Neural crest cell (in vitro differentiated cells): ENCODE results near the gene DNASE1L3. TPM values are rescaled to one million over a fixed set of nuclear protein-coding genes. Genes with fewer than 3 reads are reported as not detected.

Experiments
- DNase-seq: peaks from one replicate; pipeline ENCODE4 v3.0.0; 2021; ENCODE audit warnings: low read depth, mixed read lengths, low spot score
- H3K27ac Mint-ChIP-seq: one replicate; pipeline ENCODE4 v1.8.0; 2021; ENCODE audit warnings: mild to moderate bottlenecking, mixed read lengths; ENCODE audit not compliant: unreplicated experiment
- H3K27me3 Mint-ChIP-seq: 2 replicates; pipeline ENCODE4 v1.8.0; 2021; ENCODE audit warnings: low read depth, mild to moderate bottlenecking, mixed read lengths
- H3K36me3 Mint-ChIP-seq: 2 replicates; pipeline ENCODE4 v1.8.0; 2021; ENCODE audit warnings: low read depth, mild to moderate bottlenecking, mixed read lengths
- H3K4me1 Mint-ChIP-seq: 2 replicates; pipeline ENCODE4 v1.8.0; 2021; ENCODE audit warnings: mixed read lengths
- H3K4me3 Mint-ChIP-seq: one replicate; pipeline ENCODE4 v1.8.0; 2021; ENCODE audit warnings: mild to moderate bottlenecking, mixed read lengths
- H3K9me3 Mint-ChIP-seq: 2 replicates; pipeline ENCODE4 v1.8.0; 2021; ENCODE audit warnings: mixed read lengths
- long read RNA-seq: library from polyadenylated mRNA; unstranded; transcript quantifications from one replicate; pipeline ENCODE4 v2.0.0, GENCODE V29; 2020
- total RNA-seq: library from RNA; stranded (reverse); gene quantifications from 2 replicates; pipeline ENCODE4 v1.2.1, GENCODE V29; 2021
- TF ChIP-seq, protein P1 (sequence below): fragments of 200-600 bp; sonication (generic); conservative IDR thresholded peaks from 2 replicates; pipeline ENCODE4 v1.5.0; 2021; ENCODE audit warnings: antibody characterized with exemption, mild to moderate bottlenecking

DNASE1L3 gene, protein sequence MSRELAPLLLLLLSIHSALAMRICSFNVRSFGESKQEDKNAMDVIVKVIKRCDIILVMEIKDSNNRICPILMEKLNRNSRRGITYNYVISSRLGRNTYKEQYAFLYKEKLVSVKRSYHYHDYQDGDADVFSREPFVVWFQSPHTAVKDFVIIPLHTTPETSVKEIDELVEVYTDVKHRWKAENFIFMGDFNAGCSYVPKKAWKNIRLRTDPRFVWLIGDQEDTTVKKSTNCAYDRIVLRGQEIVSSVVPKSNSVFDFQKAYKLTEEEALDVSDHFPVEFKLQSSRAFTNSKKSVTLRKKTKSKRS
- total RNA-seq = not detected in 2 replicates
- long read RNA-seq = 0 reads

DNA sequence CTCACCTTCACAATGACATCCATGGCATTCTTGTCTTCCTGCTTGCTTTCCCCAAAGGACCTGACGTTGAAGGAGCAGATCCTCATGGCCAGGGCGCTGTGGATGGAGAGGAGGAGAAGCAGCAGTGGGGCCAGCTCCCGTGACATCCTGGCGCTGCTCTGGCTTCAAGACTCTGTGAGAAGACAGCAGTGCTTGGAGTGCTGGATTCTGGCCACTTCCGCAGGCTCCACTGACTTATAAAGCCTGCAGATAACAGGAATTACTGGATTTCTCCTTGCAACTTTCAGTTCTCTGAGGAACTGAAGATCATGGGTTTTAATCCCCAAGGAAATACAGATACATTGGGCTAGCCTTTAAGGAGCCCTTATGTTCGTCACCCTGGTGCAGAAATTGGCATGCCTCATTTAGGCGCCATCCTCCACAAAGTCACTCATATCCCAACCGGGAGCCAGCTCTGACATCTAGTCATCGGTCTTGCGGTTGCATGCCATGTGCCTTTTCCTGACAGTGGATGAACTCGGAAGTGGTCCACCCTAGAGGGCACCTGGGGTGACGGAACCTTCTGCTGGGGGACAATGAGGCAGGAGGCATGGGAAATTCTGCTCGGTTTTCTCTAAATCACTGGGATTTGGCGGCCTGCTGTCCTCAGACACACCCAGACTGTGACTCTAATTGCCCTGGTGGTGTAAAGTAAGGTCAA is at the start of gene DNASE1L3:
TSS of gene DNASE1L3 (minus strand) at position 212 of the 700 bp plus-strand sequence. CDS start at position 146, 66 bp downstream.
- Mint-ChIP-seq H3K4me1 (peaks cover 4% of the 10 kb centered on the region), H3K9me3 (no peaks in the 10 kb centered on the region), H3K27ac (peak within 1 kb of the TSS; percentile 19), H3K36me3 (no peaks in the 10 kb centered on the region), H3K27me3 (peaks cover 41% of the 10 kb centered on the region), H3K4me3 (no peak within 1 kb of the TSS)
- TF ChIP-seq, protein P1, sequence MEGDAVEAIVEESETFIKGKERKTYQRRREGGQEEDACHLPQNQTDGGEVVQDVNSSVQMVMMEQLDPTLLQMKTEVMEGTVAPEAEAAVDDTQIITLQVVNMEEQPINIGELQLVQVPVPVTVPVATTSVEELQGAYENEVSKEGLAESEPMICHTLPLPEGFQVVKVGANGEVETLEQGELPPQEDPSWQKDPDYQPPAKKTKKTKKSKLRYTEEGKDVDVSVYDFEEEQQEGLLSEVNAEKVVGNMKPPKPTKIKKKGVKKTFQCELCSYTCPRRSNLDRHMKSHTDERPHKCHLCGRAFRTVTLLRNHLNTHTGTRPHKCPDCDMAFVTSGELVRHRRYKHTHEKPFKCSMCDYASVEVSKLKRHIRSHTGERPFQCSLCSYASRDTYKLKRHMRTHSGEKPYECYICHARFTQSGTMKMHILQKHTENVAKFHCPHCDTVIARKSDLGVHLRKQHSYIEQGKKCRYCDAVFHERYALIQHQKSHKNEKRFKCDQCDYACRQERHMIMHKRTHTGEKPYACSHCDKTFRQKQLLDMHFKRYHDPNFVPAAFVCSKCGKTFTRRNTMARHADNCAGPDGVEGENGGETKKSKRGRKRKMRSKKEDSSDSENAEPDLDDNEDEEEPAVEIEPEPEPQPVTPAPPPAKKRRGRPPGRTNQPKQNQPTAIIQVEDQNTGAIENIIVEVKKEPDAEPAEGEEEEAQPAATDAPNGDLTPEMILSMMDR = no peak
- no peak for DNase-seq

GRCh38 chr3:58260261-58260731 is 49.5 kb upstream of the DNASE1L3 start:
- H3K9me3 Mint-ChIP-seq = no peaks in the 10 kb centered on the region
- peaks cover 17% of the 10 kb centered on the region for H3K4me1 Mint-ChIP-seq
- TF ChIP-seq, protein P1 = no peak
- no peak overlapping the region for H3K27ac Mint-ChIP-seq
- peaks cover 5% of the 10 kb centered on the region for H3K36me3 Mint-ChIP-seq
- no peak for DNase-seq
- H3K27me3 Mint-ChIP-seq = no peaks in the 10 kb centered on the region
- H3K4me3 Mint-ChIP-seq = no peak overlapping the region

- Mint-ChIP-seq H3K9me3 (no peaks in the 10 kb centered on the region), H3K27ac (peak overlapping the region; percentile 2), H3K27me3 (no peaks in the 10 kb centered on the region), H3K4me3 (no peak overlapping the region), H3K4me1 (peaks cover 17% of the 10 kb centered on the region), H3K36me3 (peaks cover 5% of the 10 kb centered on the region)
- DNase-seq = no peak
- TF ChIP-seq, protein P1 = no peak
Observed at GRCh38 chr3:58258392-58259055, 47.8 kb upstream of the DNASE1L3 start.

GRCh38 chr3:58256511-58256910 is 45.7 kb upstream of the DNASE1L3 start:
- H3K27ac Mint-ChIP-seq = no peak overlapping the region
- H3K4me3 Mint-ChIP-seq = no peak overlapping the region
- no peaks in the 10 kb centered on the region for H3K27me3 Mint-ChIP-seq
- peaks cover 5% of the 10 kb centered on the region for H3K36me3 Mint-ChIP-seq
- H3K4me1 Mint-ChIP-seq = peaks cover 17% of the 10 kb centered on the region
- TF ChIP-seq, protein P1 = no peak
- no peaks in the 10 kb centered on the region for H3K9me3 Mint-ChIP-seq
- DNase-seq = no peak

GRCh38 chr3:58256061-58256460 is 45.3 kb upstream of the DNASE1L3 start:
- H3K9me3 Mint-ChIP-seq = no peaks in the 10 kb centered on the region
- DNase-seq = no peak
- no peak overlapping the region for H3K4me3 Mint-ChIP-seq
- H3K4me1 Mint-ChIP-seq = peaks cover 17% of the 10 kb centered on the region
- no peaks in the 10 kb centered on the region for H3K27me3 Mint-ChIP-seq
- TF ChIP-seq, protein P1 = no peak
- peaks cover 5% of the 10 kb centered on the region for H3K36me3 Mint-ChIP-seq
- no peak overlapping the region for H3K27ac Mint-ChIP-seq
